RWPE2 (cell line): Measurements from ENCODE around the gene SCN3B.
"Not testable (repeated sequence)": the region's sequence is repeated elsewhere in the genome, so short reads cannot be mapped to it uniquely, and the experiment has no call there.

Source experiments
- ATAC-seq: fragments of 200-7000 bp; cut with Tn5 transposase; 3 replicates; pipeline ENCODE4 v1.9.1; 2021; ENCODE audit warnings: low read depth
- DNase-seq: peaks from one replicate; pipeline ENCODE4 v3.0.0-alpha.2; 2020; ENCODE audit warnings: low spot score
- H3K27ac ChIP-seq: fragments of 450-650 bp; 2 replicates; pipeline ENCODE4 v1.5.1; 2017; ENCODE audit warnings: mild to moderate bottlenecking; ENCODE audit not compliant: poor library complexity, severe bottlenecking
- H3K27me3 ChIP-seq: fragments of 250-450 bp; sonication (Bioruptor Pico); 2 replicates; pipeline ENCODE4 v1.5.1; 2021; ENCODE audit warnings: mild to moderate bottlenecking, moderate library complexity; ENCODE audit not compliant: insufficient read depth, poor library complexity, severe bottlenecking
- H3K36me3 ChIP-seq: fragments of 250-450 bp; sonication (Bioruptor Pico); 2 replicates; pipeline ENCODE4 v1.5.1; 2020; ENCODE audit warnings: low read depth, mild to moderate bottlenecking, moderate library complexity
- H3K4me1 ChIP-seq: fragments of 250-450 bp; sonication (Bioruptor Pico); 2 replicates; pipeline ENCODE4 v1.5.1; 2021; ENCODE audit warnings: mild to moderate bottlenecking, moderate library complexity; ENCODE audit not compliant: insufficient read depth, poor library complexity, severe bottlenecking
- H3K4me3 ChIP-seq: fragments of 250-450 bp; sonication (Bioruptor Pico); 2 replicates; pipeline ENCODE4 v1.5.1; 2021; ENCODE audit warnings: mild to moderate bottlenecking, moderate library complexity; ENCODE audit not compliant: severe bottlenecking
- H3K9me3 ChIP-seq: fragments of 250-450 bp; sonication (Bioruptor Pico); 2 replicates; pipeline ENCODE4 v1.5.1; 2021; ENCODE audit warnings: mild to moderate bottlenecking, moderate library complexity; ENCODE audit not compliant: severe bottlenecking
- TF ChIP-seq, protein P1 (sequence below): fragments of 450-650 bp; IDR thresholded peaks from one replicate; pipeline ENCODE4 v1.5.1; 2017; ENCODE audit warnings: mild to moderate bottlenecking, moderate library complexity; ENCODE audit not compliant: poor library complexity, severe bottlenecking

Gene SCN3B

DNA sequence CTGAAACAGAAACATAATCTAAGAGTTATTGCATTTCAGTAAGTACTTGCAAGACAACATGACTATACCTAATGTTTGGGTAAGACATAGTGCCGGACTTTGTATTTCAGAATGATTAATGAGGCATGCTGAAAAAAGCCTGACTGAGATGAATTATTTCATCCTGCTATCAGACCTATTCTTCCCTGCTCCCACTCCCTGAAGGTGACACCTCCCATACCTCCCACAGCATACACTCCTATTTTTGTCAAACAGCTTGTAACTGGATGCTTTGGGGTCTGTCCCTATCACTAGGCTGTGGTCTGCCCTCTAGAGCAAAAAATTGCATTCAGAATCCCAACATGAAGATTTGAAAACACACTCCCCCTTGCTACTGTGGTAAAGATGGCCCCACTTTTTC, 10.9 kb upstream of the SCN3B start:
- Histone ChIP-seq H3K9me3 (no peaks in the 10 kb centered on the region), H3K4me1 (no peaks in the 10 kb centered on the region), H3K27me3 (no peaks in the 10 kb centered on the region), H3K36me3 (no peaks in the 10 kb centered on the region), H3K4me3 (no peak overlapping the region), H3K27ac (no peak overlapping the region)
- TF ChIP-seq, protein P1, sequence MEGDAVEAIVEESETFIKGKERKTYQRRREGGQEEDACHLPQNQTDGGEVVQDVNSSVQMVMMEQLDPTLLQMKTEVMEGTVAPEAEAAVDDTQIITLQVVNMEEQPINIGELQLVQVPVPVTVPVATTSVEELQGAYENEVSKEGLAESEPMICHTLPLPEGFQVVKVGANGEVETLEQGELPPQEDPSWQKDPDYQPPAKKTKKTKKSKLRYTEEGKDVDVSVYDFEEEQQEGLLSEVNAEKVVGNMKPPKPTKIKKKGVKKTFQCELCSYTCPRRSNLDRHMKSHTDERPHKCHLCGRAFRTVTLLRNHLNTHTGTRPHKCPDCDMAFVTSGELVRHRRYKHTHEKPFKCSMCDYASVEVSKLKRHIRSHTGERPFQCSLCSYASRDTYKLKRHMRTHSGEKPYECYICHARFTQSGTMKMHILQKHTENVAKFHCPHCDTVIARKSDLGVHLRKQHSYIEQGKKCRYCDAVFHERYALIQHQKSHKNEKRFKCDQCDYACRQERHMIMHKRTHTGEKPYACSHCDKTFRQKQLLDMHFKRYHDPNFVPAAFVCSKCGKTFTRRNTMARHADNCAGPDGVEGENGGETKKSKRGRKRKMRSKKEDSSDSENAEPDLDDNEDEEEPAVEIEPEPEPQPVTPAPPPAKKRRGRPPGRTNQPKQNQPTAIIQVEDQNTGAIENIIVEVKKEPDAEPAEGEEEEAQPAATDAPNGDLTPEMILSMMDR, result no peak
- ATAC-seq, result no peak
- DNase-seq, result no peak

DNA sequence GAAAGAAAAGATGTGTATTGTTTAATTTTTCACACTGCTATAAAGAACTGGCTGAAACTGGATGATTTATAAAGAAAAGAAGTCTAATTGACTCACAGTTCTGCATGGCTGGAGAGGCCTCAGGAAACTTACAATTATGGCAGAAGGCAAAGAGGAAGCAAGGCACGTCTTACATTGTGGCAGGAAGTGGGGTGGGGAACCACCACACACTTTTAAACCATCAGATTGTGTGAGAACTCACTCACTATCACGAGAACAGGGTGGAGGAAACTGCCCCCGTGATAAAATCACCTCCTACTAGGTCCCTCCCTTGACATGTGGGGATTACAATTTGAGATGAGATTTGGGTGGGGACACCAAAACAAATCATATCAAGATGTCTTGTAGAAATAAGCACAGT, 5.5 kb upstream of the SCN3B start:
- not testable (repeated sequence) for H3K27me3 ChIP-seq, H3K36me3 ChIP-seq, H3K4me3 ChIP-seq, H3K4me1 ChIP-seq, ATAC-seq, DNase-seq, H3K27ac ChIP-seq, H3K9me3 ChIP-seq

DNA sequence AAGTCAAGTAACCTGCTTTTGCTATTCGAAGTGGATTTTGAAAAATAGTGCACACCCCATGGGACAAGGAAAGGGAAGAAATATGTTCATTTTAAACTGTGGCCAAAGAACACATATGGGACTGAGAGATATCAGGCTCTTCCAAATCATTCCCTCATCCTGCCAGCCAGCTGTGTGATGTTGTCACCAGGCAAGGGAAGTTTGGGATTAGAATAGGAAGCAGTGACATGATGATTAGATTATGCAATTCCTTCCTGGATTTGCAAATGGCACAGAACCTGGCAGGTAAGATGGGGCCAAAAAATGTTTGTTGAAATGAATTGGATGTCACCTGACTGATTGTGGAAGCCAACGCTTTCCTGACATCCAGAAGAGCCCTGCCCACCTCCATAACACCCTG, 4.9 kb upstream of the SCN3B start:
- Histone ChIP-seq H3K9me3 (no peaks in the 10 kb centered on the region), H3K27ac (no peak overlapping the region), H3K4me1 (no peaks in the 10 kb centered on the region), H3K4me3 (no peak overlapping the region), H3K27me3 (no peaks in the 10 kb centered on the region), H3K36me3 (no peaks in the 10 kb centered on the region)
- ATAC-seq (no peak), DNase-seq (no peak)
- TF ChIP-seq, protein P1, result no peak

DNA sequence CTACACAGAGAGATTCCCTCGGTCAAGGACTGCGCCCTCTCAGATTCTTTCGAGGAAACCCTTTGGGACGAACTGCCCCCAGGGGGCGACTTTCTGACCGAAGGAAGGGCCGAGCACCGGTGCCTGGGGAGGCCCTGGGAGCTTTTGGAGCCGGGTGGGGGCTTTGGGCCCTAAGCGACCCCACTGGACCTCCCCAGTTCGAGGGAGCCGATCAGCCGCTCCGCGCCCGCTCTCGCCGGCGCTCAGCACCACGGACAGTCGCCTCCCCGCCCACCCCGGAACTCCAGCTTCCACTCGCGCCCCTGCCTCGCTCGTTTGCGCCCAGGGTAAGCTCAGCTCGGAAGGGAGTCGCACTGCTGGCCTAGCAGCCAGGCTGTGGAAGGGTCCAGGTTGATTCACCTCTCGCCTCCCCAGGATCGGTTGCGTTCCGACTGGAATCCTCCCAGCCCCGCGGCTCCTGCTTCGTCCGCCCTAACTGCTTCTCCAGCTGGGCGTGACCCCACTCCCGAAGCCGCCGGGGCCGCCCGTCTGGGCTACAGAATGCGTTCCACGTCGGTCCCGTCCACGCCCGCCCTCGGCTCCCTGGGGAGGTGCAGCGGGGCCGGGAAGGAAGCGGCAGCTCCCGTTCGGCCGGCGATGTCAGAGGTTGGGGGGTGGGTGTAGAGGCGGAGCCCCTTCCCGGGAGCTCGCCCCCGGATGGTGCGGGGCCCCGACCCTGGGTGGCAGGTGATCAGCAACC, 428 bp downstream of the SCN3B start:
- Histone ChIP-seq H3K4me3 (peak overlapping the region; percentile 37), H3K27ac (no peak overlapping the region), H3K27me3 (peaks cover 14% of the 10 kb centered on the region), H3K4me1 (no peaks in the 10 kb centered on the region), H3K9me3 (no peaks in the 10 kb centered on the region), H3K36me3 (no peaks in the 10 kb centered on the region)
- TF ChIP-seq, protein P1, result no peak
- ATAC-seq (peak; percentile 63), DNase-seq (peak; percentile 67)

DNA sequence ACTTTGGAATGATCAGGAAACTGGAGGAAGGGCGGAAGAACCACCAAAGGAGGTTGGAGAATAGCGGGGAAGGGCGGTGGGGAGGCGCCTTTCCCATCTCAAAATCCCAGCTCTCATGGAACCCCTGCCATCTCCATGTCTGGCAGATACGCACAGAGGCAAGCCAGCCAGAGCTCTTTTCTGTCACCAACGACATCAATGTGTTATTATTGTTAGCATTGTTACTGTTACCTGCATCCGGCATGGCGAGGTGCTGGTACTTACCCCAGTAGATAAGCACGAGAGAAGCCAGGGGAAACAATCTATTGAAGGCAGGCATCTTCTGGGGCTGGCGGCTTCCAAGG, 969 bp downstream of the SCN3B start:
- TF ChIP-seq, protein P1, result no peak
- ATAC-seq, result no peak

More for the DNA sequence above, 969 bp downstream of the SCN3B start:
- H3K4me3 ChIP-seq, result no peak overlapping the region
- no peak overlapping the region for H3K27ac ChIP-seq
- no peaks in the 10 kb centered on the region for H3K4me1 ChIP-seq
- H3K9me3 ChIP-seq, result no peaks in the 10 kb centered on the region
- DNase-seq, result no peak
- H3K36me3 ChIP-seq, result no peaks in the 10 kb centered on the region
- peaks cover 14% of the 10 kb centered on the region for H3K27me3 ChIP-seq
